ENCODE data around the gene HCN2.
"Not testable (repeated sequence)": the region's sequence is repeated elsewhere in the genome, so short reads cannot be mapped to it uniquely, and the experiment has no call there.

HCN2 gene

DNA sequence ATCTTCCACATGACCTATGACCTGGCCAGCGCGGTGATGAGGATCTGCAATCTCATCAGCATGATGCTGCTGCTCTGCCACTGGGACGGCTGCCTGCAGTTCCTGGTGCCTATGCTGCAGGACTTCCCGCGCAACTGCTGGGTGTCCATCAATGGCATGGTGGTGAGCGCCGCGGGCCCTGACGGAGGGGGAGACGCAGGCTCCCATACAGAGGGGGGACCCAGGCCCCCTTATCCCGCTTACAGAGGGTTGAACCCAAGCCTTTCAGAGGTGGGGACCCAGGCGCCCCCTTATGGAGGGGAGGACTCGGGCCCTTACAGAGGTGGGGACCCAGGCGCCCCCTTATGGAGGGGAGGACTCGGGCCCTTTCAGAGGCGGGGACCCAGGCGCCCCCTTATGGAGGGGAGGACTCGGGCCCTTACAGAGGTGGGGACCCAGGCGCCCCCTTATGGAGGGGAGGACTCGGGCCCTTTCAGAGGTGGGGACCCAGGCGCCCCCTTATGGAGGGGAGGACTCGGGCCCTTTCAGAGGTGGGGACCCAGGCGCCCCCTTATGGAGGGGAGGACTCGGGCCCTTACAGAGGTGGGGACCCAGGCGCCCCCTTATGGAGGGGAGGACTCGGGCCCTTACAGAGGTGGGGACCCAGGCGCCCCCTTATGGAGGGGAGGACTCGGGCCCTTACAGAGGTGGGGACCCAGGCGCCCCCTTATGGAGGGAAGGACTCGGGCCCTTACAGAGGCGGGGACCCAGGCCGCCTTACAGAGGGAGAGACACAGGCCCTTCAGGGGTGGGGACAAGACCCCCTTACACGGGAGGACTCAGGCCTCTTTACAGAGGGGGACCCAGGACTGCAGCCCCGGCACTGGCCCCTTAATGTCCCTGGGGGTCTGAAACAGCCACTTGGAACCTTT lies 15.6 kb downstream of the HCN2 start:
- DNase-seq: not testable (repeated sequence)

GRCh38 chr19:607301-608154 lies 17.8 kb downstream of the HCN2 start:
- no peak for DNase-seq

DNA sequence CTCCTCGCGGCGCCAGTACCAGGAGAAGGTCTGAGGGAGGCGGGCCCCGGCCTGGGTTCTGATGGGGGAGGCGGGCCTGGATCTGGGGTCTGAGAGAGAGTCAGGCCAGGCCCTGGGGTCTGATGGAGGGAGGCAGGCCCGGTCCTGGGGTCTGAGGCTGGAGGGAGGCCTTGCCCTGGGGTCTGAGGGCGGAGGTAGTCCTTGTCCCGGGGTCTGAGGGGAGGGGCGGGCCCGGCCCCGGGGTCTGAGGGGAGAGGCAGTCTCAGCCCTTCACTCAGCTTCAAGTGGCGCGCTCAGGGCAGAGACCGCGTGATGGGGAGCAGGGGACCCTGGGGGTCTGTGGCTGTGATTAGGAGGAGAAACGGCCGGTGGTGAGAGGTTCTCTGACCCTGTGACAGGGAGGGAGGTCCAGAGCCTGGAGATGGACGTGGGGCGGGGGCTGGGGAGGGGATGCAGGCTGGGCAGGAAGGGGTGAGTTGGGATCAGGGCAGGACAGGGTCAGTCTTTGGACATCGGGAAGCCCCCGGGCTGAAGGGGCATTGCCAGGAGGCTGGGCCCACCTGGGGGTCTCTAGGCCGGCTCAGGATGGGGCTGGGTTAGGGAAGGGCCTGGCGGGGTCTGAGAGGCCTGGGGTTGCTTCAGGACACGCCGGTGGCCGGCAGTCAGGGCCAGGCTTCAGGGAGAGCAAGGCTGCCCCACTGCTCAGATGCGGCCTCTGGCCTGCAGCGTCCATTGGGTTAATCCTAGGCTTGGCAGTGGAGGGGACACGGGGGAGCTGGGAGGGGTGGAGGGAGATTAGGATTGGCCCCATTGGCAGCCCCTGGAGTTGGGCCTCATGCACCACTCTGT lies 18.7 kb downstream of the HCN2 start:
- no peak for DNase-seq

DNA sequence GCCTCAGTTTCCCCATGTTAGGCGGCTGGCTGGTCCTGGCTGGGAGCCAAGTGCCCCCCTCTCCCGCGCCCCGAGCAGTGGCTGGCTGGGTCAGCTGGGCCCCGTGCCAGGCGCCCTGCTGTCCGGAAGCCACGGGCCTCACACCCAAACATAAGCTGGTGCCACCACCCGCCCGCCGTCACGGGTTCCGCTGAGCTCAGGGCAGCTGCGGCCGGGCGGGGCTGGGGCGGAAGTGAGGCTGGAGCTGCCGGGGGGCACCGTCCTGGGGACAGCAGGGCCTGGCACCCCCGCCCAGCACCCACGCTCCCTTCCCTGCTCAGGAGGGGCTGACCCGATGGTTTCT lies 19.3 kb downstream of the HCN2 start:
- no peak for DNase-seq

DNA sequence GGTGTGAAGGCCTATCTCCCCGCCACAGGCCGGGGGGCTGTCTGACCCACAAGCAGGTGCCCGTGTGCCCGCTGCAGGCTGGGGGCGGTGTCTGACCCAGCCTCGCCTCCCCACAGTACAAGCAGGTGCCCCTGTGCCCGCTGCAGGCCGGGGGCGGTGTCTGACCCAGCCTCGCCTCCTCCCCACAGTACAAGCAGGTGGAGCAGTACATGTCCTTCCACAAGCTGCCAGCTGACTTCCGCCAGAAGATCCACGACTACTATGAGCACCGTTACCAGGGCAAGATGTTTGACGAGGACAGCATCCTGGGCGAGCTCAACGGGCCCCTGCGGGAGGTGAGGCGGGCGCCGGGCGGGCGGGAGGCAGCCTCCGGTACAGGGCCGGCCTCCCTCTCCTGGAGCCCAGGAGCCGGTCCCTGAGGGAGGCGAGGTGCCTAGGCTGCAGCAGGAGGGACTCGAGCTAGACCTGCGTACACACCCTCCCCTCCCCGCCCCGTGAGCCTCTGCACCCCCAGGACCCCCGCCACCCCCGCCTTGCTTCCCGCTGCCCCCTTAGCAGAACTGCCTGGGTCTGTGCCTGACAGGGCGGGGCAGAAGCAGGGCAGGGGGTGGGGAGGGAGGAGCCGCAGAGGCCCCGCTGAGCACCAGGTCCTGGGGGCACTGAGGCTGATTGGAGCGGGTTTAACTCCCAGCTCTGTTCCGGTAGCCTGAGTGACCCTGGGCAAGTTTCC lies 20.6 kb downstream of the HCN2 start:
- no peak for DNase-seq

- DNase-seq: no peak
Observed at GRCh38 chr19:610801-611480, 21.3 kb downstream of the HCN2 start.

DNA sequence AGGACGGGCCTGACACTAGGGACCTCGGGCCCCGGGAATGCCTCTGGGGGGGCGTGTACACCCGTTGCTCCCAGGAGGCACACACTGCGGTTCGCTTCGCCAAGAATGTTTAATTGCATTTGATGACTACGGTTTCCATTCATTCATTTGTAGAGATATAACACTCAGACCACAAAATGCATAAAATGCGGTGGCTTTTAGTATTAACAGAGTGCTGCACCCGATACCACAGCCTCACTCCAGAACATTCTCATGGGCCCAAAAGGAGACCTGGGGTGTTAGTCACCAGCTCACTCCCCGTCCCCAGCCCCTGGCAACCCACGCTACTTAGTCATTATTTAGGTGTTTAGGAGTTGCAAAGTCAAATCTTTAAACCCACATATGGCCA lies 21.8 kb downstream of the HCN2 start:
- no peak for DNase-seq

DNA sequence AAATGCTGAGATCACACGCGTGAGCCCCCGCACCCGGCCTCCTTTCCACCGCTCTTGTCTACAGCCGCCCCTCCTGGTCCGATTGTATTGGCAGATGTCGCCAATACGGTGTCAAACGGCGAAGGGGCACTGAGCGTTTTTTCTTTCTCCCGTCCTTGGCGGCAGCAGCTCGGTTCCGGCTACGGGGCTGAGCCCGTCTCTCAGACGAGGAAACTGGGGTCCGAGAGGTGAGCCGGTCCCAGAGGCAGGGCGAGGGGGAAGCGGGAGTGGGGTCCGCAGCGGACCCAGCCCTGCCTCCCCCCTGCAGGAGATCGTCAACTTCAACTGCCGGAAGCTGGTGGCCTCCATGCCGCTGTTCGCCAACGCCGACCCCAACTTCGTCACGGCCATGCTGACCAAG lies 23.3 kb downstream of the HCN2 start:
- no peak for DNase-seq

- no peak for DNase-seq
Observed at GRCh38 chr19:613732-614567, 24.3 kb downstream of the HCN2 start.

DNA sequence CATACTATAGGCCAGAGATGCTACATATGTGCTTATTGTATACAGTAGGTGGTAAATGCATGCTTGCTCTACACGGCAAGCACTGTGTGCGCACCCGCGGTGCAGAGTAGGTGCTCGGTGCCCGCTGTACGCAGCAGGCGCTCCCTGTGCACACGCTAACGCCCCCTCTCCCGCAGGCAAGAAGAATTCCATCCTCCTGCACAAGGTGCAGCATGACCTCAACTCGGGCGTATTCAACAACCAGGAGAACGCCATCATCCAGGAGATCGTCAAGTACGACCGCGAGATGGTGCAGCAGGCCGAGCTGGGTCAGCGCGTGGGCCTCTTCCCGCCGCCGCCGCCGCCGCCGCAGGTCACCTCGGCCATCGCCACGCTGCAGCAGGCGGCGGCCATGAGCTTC lies 25.9 kb downstream of the HCN2 start:
- DNase-seq: no peak

- DNase-seq: no peak
Observed at GRCh38 chr19:616062-616700, 26.5 kb downstream of the HCN2 start.

- no peak for DNase-seq
Observed at GRCh38 chr19:616747-617526, 27.3 kb downstream of the HCN2 start.

GRCh38 chr19:617551-618246 lies 28.0 kb downstream of the HCN2 start:
- DNase-seq: no peak

- no peak for DNase-seq
Observed at GRCh38 chr19:618247-618619, 28.6 kb downstream of the HCN2 start.

DNA sequence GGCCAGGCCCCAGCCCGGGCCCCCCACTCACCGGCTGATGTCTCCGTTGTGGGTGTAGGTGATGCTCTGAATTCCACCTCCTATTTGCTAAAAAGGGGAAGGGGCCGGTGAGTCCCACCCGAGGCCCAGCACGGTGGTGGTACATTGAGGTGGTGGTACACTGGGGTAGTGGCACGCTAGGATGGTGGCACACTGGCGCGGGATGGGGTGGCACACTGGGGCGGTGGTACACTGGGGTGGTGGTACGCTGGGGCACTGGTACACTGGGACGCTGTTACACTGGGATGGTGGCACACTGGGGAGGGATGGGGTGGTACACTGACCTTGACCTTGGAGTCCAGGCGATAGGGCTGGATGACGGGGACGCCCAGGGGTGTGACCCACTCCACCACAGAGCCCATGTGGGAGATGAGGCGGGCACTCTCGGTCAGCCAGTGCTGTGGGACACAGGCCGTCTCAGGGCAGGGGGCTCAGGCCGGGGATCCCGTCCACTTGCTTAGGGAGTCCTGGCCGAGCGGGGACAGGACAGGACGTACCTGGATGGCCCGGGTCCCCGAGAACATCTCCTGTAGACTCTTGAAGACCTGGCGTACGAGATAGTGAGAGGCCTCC lies 29.1 kb downstream of the HCN2 start:
- no peak for DNase-seq

DNA sequence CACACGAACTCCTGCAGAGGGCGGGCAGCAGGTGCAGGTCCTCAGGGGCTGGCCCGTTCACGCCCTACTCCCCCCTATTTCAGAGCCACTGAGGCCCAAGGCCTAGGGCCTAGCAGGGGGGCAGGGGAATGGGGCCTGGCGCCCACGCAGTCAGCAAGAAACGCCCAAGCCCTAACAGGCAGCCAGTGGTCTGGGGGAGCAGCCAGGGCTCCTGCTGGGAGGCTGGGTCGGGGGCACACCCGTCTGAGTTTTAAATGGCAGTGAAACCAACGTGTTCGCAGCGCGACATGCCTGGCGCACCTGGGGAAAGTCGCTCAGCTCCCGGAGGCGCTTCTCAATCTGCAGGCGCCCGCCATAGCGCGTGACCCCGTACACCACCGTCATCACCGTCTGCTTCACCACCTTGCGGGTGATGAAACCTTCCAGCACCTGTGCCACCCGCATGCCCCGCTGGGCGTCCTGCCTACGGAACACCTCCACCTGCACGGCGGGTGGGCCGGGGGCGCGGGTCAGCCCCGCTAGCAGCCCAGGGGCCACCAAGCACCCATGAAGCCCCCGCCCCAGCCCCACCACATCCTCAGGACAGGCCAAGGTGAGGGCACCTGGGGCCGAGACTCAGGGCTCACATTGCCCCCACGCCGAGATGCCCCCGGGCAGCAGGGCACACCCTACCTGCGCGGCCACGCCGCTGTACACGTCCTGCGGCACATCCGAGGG lies 29.8 kb downstream of the HCN2 start:
- no peak for DNase-seq

DNA sequence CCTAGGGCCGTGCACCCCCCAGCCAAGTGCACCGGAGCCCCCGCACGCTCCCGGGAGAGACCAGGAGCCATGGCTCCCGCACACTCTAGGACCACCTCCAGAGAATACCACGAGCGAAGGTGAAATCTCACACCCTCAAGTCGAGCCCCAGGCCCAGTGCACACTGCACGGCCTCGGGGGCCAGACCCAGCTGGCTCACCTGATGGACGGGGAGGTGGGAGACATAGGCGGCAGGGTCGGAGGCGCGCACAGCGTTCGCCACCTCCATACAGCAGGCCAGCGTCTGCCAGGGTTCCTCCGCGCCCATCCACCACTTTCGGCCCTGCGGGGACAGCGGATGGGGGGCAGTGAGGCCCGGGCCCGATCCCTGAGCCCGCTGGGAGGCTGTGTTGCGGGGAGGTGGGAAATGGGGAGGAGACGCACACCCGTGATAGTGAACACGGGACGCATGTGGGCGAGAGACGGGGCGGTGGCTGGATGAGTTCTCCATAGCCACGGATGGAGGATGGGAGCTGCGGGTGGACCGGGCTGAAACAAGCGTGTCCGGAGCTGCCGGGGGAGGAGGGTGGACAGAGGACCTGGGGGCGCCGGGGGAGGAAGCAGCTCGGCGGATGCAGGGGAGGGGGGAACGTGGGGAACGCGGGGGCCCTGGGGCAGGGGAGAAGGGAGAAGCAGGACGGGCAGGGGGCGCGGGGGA lies 30.6 kb downstream of the HCN2 start:
- DNase-seq: no peak

All from AML-193 (cell line).